Mesothelial cell of epicardium (in vitro differentiated cells): ENCODE measurements around the gene SOWAHB. TPM values are rescaled to one million over a fixed set of nuclear protein-coding genes. Genes with fewer than 3 reads are reported as not detected.

Experiments
- DNase-seq, 2 experiments: peaks; one replicate each; pipeline ENCODE4 v3.0.0; 2021; ENCODE audit warnings: low spot score in 2 of 2; ENCODE audit not compliant: unreplicated experiment in 2 of 2
- H3K27ac Mint-ChIP-seq: 2 replicates; pipeline ENCODE4 v1.8.0; 2021; ENCODE audit warnings: mixed read lengths
- H3K27me3 Mint-ChIP-seq: 2 replicates; pipeline ENCODE4 v1.8.0; 2021; ENCODE audit warnings: low read depth, mixed read lengths
- H3K36me3 Mint-ChIP-seq: 2 replicates; pipeline ENCODE4 v1.8.0; 2021; ENCODE audit warnings: mixed read lengths
- H3K4me1 Mint-ChIP-seq: 2 replicates; pipeline ENCODE4 v1.8.0; 2021; ENCODE audit warnings: mixed read lengths
- H3K4me3 Mint-ChIP-seq: 2 replicates; pipeline ENCODE4 v1.8.0; 2021; ENCODE audit warnings: mild to moderate bottlenecking, moderate library complexity, mixed read lengths
- H3K9me3 Mint-ChIP-seq: 2 replicates; pipeline ENCODE4 v1.8.0; 2021; ENCODE audit warnings: mixed read lengths
- CTCF ChIP-seq: fragments of 200-600 bp; sonication (generic); IDR thresholded peaks from one replicate; pipeline ENCODE4 v1.5.0; 2021; ENCODE audit warnings: antibody characterized with exemption; ENCODE audit not compliant: unreplicated experiment
- total RNA-seq: library from RNA; stranded (reverse); gene quantifications from 3 replicates; pipeline ENCODE4 v1.2.1, GENCODE V29; 2021

The SOWAHB gene
- total RNA-seq: 1.1 to 1.3 TPM (median 1.2 TPM) in 3 replicates

GRCh38 chr4:76897536-76898384 is at the start of gene SOWAHB:
SOWAHB (minus strand) TSS chr4:76898144; CDS start chr4:76897849, 295 bp downstream.
- Mint-ChIP-seq H3K36me3 (no peaks in the 10 kb centered on the region), H3K27me3 (peaks cover 35% of the 10 kb centered on the region), H3K27ac (no peak within 1 kb of the TSS), H3K9me3 (no peaks in the 10 kb centered on the region), H3K4me1 (peaks cover 11% of the 10 kb centered on the region), H3K4me3 (peak within 1 kb of the TSS; percentile 73)
- no peak for TF ChIP-seq CTCF
- peak in 1 of 2 experiments; percentile 56 for DNase-seq

DNA sequence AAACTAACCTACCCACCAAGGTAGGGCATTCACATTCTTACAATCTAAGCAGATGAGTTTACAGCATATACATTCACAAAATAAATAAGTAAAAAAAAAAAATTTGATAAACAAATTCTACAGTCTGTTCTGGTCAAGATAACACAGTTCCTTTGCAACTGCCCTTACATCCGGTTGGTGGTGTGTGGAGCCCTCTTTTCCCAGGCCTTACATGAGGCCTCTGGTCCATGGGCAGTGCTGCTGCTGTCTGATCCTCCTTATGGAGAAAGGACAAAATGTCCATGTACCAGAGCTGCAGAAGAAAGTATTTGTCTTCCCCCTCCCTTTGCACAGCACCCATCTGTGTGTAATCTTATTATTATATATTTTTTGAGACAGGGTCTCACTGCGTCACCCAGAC is 49.4 kb upstream of the SOWAHB start:
- peaks cover 4% of the 10 kb centered on the region for H3K9me3 Mint-ChIP-seq
- peaks cover 16% of the 10 kb centered on the region for H3K36me3 Mint-ChIP-seq
- peaks cover 31% of the 10 kb centered on the region for H3K4me1 Mint-ChIP-seq
- TF ChIP-seq CTCF: no peak
- peak overlapping the region; percentile 81 for H3K4me3 Mint-ChIP-seq
- no peaks in the 10 kb centered on the region for H3K27me3 Mint-ChIP-seq
- no peak for DNase-seq
- no peak overlapping the region for H3K27ac Mint-ChIP-seq

DNA sequence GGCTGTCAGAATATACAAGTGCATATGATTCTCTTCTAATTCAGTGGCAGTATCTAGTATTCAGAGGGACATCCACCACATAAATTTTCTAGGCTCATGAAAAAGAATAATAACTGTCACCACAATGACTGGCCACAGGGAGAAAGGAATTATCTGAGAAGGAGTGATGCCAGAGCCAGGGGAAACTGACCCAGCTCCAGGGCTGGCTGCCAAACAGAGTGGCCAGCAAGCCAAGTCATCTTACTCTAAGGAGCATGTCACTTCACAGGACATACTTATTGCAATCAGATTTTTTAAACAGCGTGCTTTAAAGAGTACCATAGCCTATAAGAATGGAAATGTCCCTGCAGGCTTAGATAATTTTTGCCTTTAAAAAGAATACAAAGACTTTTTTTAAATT is 45.8 kb upstream of the SOWAHB start:
- Mint-ChIP-seq H3K4me3 (no peak overlapping the region), H3K36me3 (peaks cover 34% of the 10 kb centered on the region), H3K4me1 (peaks cover 14% of the 10 kb centered on the region), H3K27me3 (no peaks in the 10 kb centered on the region), H3K27ac (no peak overlapping the region), H3K9me3 (peaks cover 30% of the 10 kb centered on the region)
- no peak for DNase-seq
- no peak for TF ChIP-seq CTCF

- Mint-ChIP-seq H3K27me3 (no peaks in the 10 kb centered on the region), H3K27ac (no peak overlapping the region), H3K9me3 (peaks cover 30% of the 10 kb centered on the region), H3K4me1 (peaks cover 8% of the 10 kb centered on the region), H3K4me3 (no peak overlapping the region), H3K36me3 (peaks cover 34% of the 10 kb centered on the region)
- no peak for TF ChIP-seq CTCF
- DNase-seq: no peak
Observed at GRCh38 chr4:76943129-76943620, 45.2 kb upstream of the SOWAHB start.

- Mint-ChIP-seq H3K4me1 (no peaks in the 10 kb centered on the region), H3K27me3 (no peaks in the 10 kb centered on the region), H3K9me3 (peaks cover 40% of the 10 kb centered on the region), H3K27ac (no peak overlapping the region), H3K36me3 (peaks cover 28% of the 10 kb centered on the region), H3K4me3 (no peak overlapping the region)
- DNase-seq: no peak
- TF ChIP-seq CTCF: no peak
Observed at GRCh38 chr4:76939184-76939583, 41.2 kb upstream of the SOWAHB start.
